Endothelial cell (in vitro differentiated cells): ENCODE results near the gene DTD1. TPM values are rescaled to one million over a fixed set of nuclear protein-coding genes. Genes with fewer than 3 reads are reported as not detected.

ENCODE experiments used
- DNase-seq: peaks from one replicate; pipeline ENCODE4 v3.0.0; 2021; ENCODE audit warnings: low spot score
- H3K27ac Mint-ChIP-seq: one replicate; pipeline ENCODE4 v1.8.0; 2021; ENCODE audit warnings: mixed read lengths, inconsistent platforms; ENCODE audit not compliant: unreplicated experiment
- H3K27me3 Mint-ChIP-seq: one replicate; pipeline ENCODE4 v1.8.0; 2021; ENCODE audit warnings: mild to moderate bottlenecking, moderate library complexity, mixed read lengths, inconsistent platforms; ENCODE audit not compliant: unreplicated experiment
- H3K36me3 Mint-ChIP-seq: one replicate; pipeline ENCODE4 v1.8.0; 2021; ENCODE audit warnings: mild to moderate bottlenecking, low read depth, mixed read lengths, inconsistent platforms; ENCODE audit not compliant: unreplicated experiment
- H3K4me1 Mint-ChIP-seq: one replicate; pipeline ENCODE4 v1.8.0; 2021; ENCODE audit warnings: mild to moderate bottlenecking, mixed read lengths, inconsistent platforms; ENCODE audit not compliant: unreplicated experiment
- H3K4me3 Mint-ChIP-seq: one replicate; pipeline ENCODE4 v1.8.0; 2021; ENCODE audit warnings: mild to moderate bottlenecking, mixed read lengths, inconsistent platforms; ENCODE audit not compliant: unreplicated experiment
- H3K9me3 Mint-ChIP-seq: one replicate; pipeline ENCODE4 v1.8.0; 2021; ENCODE audit warnings: mixed read lengths, inconsistent platforms; ENCODE audit not compliant: unreplicated experiment
- total RNA-seq: library from RNA; stranded (reverse); fragmentation: NEBNext Ultra II Directional; extraction: Animal tissue kit (Norgen Biotek cat#: 25700); gene quantifications from one replicate; pipeline ENCODE4 v1.2.1, GENCODE V29; 2021; ENCODE audit not compliant: unreplicated experiment
- TF ChIP-seq, protein P1 (sequence below): fragments of 200-600 bp; sonication (generic); IDR thresholded peaks from one replicate; pipeline ENCODE4 v1.5.0; 2021; ENCODE audit warnings: antibody characterized with exemption; ENCODE audit not compliant: unreplicated experiment

The DTD1 gene
- total RNA-seq, 1 donor from 2014 or later, result 31.0 TPM

- H3K36me3 Mint-ChIP-seq, result no peaks in the 10 kb centered on the region
- TF ChIP-seq, protein P1, sequence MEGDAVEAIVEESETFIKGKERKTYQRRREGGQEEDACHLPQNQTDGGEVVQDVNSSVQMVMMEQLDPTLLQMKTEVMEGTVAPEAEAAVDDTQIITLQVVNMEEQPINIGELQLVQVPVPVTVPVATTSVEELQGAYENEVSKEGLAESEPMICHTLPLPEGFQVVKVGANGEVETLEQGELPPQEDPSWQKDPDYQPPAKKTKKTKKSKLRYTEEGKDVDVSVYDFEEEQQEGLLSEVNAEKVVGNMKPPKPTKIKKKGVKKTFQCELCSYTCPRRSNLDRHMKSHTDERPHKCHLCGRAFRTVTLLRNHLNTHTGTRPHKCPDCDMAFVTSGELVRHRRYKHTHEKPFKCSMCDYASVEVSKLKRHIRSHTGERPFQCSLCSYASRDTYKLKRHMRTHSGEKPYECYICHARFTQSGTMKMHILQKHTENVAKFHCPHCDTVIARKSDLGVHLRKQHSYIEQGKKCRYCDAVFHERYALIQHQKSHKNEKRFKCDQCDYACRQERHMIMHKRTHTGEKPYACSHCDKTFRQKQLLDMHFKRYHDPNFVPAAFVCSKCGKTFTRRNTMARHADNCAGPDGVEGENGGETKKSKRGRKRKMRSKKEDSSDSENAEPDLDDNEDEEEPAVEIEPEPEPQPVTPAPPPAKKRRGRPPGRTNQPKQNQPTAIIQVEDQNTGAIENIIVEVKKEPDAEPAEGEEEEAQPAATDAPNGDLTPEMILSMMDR, result no peak
- DNase-seq, result no peak
- H3K4me1 Mint-ChIP-seq, result peaks cover 7% of the 10 kb centered on the region
- no peak overlapping the region for H3K4me3 Mint-ChIP-seq
- no peaks in the 10 kb centered on the region for H3K9me3 Mint-ChIP-seq
- peaks cover 4% of the 10 kb centered on the region for H3K27me3 Mint-ChIP-seq
- H3K27ac Mint-ChIP-seq, result no peak overlapping the region
Observed at GRCh38 chr20:18686696-18687095, 98.8 kb downstream of the DTD1 start.

- no peak for DNase-seq
Observed at GRCh38 chr20:18688676-18689075, 100.8 kb downstream of the DTD1 start.

GRCh38 chr20:18689557-18689956 lies 101.7 kb downstream of the DTD1 start:
- TF ChIP-seq, protein P1, result no peak
- H3K4me3 Mint-ChIP-seq, result no peak overlapping the region
- H3K27me3 Mint-ChIP-seq, result peaks cover 4% of the 10 kb centered on the region
- H3K4me1 Mint-ChIP-seq, result peaks cover 7% of the 10 kb centered on the region
- no peak for DNase-seq
- no peaks in the 10 kb centered on the region for H3K36me3 Mint-ChIP-seq
- no peak overlapping the region for H3K27ac Mint-ChIP-seq
- H3K9me3 Mint-ChIP-seq, result no peaks in the 10 kb centered on the region

More at GRCh38 chr20:18688676-18689075, 100.8 kb downstream of the DTD1 start:
- no peak overlapping the region for H3K27ac Mint-ChIP-seq
- H3K36me3 Mint-ChIP-seq, result no peaks in the 10 kb centered on the region
- H3K4me1 Mint-ChIP-seq, result peaks cover 7% of the 10 kb centered on the region
- H3K27me3 Mint-ChIP-seq, result peaks cover 4% of the 10 kb centered on the region
- TF ChIP-seq, protein P1, result no peak
- no peaks in the 10 kb centered on the region for H3K9me3 Mint-ChIP-seq
- no peak overlapping the region for H3K4me3 Mint-ChIP-seq

- TF ChIP-seq, protein P1, result no peak
- H3K9me3 Mint-ChIP-seq, result no peaks in the 10 kb centered on the region
- DNase-seq, result no peak
- no peak overlapping the region for H3K27ac Mint-ChIP-seq
- no peaks in the 10 kb centered on the region for H3K36me3 Mint-ChIP-seq
- peaks cover 1% of the 10 kb centered on the region for H3K27me3 Mint-ChIP-seq
- H3K4me3 Mint-ChIP-seq, result no peak overlapping the region
- H3K4me1 Mint-ChIP-seq, result peaks cover 7% of the 10 kb centered on the region
Observed at GRCh38 chr20:18692447-18692846, 104.6 kb downstream of the DTD1 start.

GRCh38 chr20:18694071-18694470 lies 106.2 kb downstream of the DTD1 start:
- Mint-ChIP-seq H3K9me3 (no peaks in the 10 kb centered on the region), H3K27me3 (peaks cover 1% of the 10 kb centered on the region), H3K4me1 (peaks cover 2% of the 10 kb centered on the region), H3K36me3 (no peaks in the 10 kb centered on the region), H3K4me3 (no peak overlapping the region), H3K27ac (no peak overlapping the region)
- DNase-seq, result no peak
- TF ChIP-seq, protein P1, result no peak
